Kidney (tissue), 14 donors: Measurements from ENCODE around the gene MDM2. TPM values are rescaled to one million over a fixed set of nuclear protein-coding genes. Genes with fewer than 3 reads are reported as not detected.

Experiments
- DNase-seq, 5 donors: peaks; one replicate each; pipeline ENCODE4 v3.0.0-alpha.2; 2013 to 2020
- FAIRE-seq: peaks from 2 replicates; lab custom pipeline; 2012; peaks lifted over from hg19 to GRCh38; lab: Jason Lieb, UNC
- H3K27ac ChIP-seq, 2 donors: one replicate each; pipeline ENCODE4 v1.7.0; 2013; ENCODE audit warnings: low read depth in 2 of 2, low read length in 2 of 2, inconsistent platforms in 1 of 2
- H3K27me3 ChIP-seq: one replicate; pipeline ENCODE4 v1.7.1; 2013; ENCODE audit warnings: low read length, inconsistent platforms; ENCODE audit not compliant: control insufficient read depth, insufficient read depth
- H3K36me3 ChIP-seq, 3 donors: one replicate each; pipeline versions ENCODE4 v1.7.0 to v1.7.1; 2013; ENCODE audit warnings: low read length in 3 of 3, control low read depth in 1 of 3, inconsistent platforms in 1 of 3; ENCODE audit not compliant: insufficient read depth in 3 of 3, control insufficient read depth in 2 of 3
- H3K4me1 ChIP-seq, 3 donors: one replicate each; pipeline versions ENCODE4 v1.7.0 to v1.7.1; 2013; ENCODE audit warnings: low read length in 3 of 3, inconsistent platforms in 1 of 3, low read depth in 1 of 3; ENCODE audit not compliant: control insufficient read depth in 2 of 3, insufficient read depth in 2 of 3
- H3K4me3 ChIP-seq, 3 donors: one replicate each; pipeline versions ENCODE4 v1.7.0 to v1.8.1; 2013; ENCODE audit warnings: low read length in 3 of 3, control low read depth in 1 of 3, inconsistent platforms in 1 of 3
- H3K9ac ChIP-seq, 3 donors: one replicate each; pipeline versions ENCODE4 v1.7.0 to v1.7.1; 2013; ENCODE audit warnings: low read length in 3 of 3, control low read depth in 1 of 3, inconsistent platforms in 1 of 3
- H3K9me3 ChIP-seq, 3 donors: one replicate each; pipeline versions ENCODE4 v1.7.0 to v1.7.1; 2013; ENCODE audit warnings: low read length in 3 of 3, control low read depth in 1 of 3, inconsistent platforms in 1 of 3; ENCODE audit not compliant: control insufficient read depth in 2 of 3, insufficient read depth in 1 of 3
- intact Hi-C: fragments of 100-400 bp; cut with DNase I; formaldehyde crosslinking; loops from one replicate; pipeline ENCODE4 v1.11.1; 2022
- polyA plus RNA-seq: library from polyadenylated mRNA; stranded (reverse); fragments of 350-450 nt; fragmentation: Illumina TruSeq; extraction: RNeasy Lipid Tissue Mini Kit (QIAGEN cat#74804); gene quantifications from one replicate; pipeline ENCODE4 v1.2.3, GENCODE V29; 2014; ENCODE audit warnings: low read depth, low replicate concordance; ENCODE audit not compliant: insufficient read depth
- total RNA-seq: library from RNA; stranded (reverse); fragmentation: NEBNext Ultra II Directional; extraction: Animal tissue kit (Norgen Biotek cat#: 25700); gene quantifications from one replicate; pipeline ENCODE4 v1.2.1, GENCODE V29; 2021
- TF ChIP-seq, protein P1 (sequence below): IDR thresholded peaks from 3 replicates; pipeline ENCODE4 v1.5.1; 2012; ENCODE audit warnings: mild to moderate bottlenecking, moderate library complexity, borderline replicate concordance; ENCODE audit not compliant: insufficient read depth; ENCODE audit errors: extremely low read depth
- donor health status: control.
- donor health status: control.
- donor health status: control.
- donor health status: control.
- donor health status: control.
- donor health status: DM: yes; HTN: yes; CAD: no.
- donor health status: Normal renal cell carcinoma (clear cell type).

Gene MDM2
- total and polyA plus RNA-seq, 2 donors from 2014 or later, result 38.5 to 103 TPM

DNA sequence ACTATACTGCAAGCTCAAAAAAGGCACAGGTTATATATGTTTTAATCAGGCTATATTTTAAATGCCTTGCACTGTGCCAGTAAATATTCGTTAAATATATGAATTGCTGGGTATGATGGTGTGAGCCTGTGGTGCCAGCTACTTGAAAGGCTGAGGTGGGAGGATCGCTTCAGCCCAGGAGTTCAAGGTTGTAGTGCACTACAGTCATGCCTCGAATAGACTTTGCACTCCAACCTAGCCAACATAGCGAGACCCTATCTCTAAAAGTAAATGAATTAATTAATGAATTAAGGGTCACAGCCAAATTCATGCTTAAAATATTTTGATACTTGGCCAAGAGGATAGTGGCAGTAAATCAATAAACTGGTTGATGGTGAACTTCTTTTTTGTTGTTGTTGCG, 22.2 kb upstream of the MDM2 start:
- Histone ChIP-seq H3K27ac (no peak overlapping the region), H3K9ac (no peak overlapping the region), H3K9me3 (no peaks in the 10 kb centered on the region), H3K27me3 (no peaks in the 10 kb centered on the region), H3K4me1 (no peaks in the 10 kb centered on the region), H3K36me3 (no peaks in the 10 kb centered on the region), H3K4me3 (no peak overlapping the region)
- intact Hi-C loops, result no loop called here
- no peak for DNase-seq
- no peak for FAIRE-seq
- TF ChIP-seq, protein P1, sequence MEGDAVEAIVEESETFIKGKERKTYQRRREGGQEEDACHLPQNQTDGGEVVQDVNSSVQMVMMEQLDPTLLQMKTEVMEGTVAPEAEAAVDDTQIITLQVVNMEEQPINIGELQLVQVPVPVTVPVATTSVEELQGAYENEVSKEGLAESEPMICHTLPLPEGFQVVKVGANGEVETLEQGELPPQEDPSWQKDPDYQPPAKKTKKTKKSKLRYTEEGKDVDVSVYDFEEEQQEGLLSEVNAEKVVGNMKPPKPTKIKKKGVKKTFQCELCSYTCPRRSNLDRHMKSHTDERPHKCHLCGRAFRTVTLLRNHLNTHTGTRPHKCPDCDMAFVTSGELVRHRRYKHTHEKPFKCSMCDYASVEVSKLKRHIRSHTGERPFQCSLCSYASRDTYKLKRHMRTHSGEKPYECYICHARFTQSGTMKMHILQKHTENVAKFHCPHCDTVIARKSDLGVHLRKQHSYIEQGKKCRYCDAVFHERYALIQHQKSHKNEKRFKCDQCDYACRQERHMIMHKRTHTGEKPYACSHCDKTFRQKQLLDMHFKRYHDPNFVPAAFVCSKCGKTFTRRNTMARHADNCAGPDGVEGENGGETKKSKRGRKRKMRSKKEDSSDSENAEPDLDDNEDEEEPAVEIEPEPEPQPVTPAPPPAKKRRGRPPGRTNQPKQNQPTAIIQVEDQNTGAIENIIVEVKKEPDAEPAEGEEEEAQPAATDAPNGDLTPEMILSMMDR, result no peak

DNA sequence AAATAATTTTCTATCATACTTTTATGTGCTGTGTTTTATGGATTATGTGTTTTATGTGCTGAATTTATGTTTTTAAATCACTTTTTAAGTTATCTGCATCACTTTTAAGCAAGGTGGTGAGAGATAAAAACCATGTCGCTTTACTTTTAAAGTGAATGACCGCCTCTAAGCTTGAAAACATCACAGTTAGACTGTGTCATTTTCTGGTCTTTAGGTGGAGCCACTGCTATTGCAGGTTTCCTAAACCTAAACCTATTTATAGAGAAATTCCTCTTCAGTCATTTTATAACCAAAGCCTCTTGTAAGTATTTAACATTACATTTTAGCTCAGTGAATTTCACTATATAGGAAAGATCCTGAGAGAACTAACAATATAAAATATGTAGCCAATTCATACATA, 21.0 kb upstream of the MDM2 start:
- intact Hi-C loops, result no loop called here
- no peaks in the 10 kb centered on the region for H3K27me3 ChIP-seq
- H3K9me3 ChIP-seq, result no peaks in the 10 kb centered on the region
- TF ChIP-seq, protein P1, result no peak
- H3K4me1 ChIP-seq, result no peaks in the 10 kb centered on the region
- no peak overlapping the region for H3K4me3 ChIP-seq
- H3K27ac ChIP-seq, result no peak overlapping the region
- H3K9ac ChIP-seq, result no peak overlapping the region
- FAIRE-seq (no peak), DNase-seq (no peak)
- no peaks in the 10 kb centered on the region for H3K36me3 ChIP-seq

DNA sequence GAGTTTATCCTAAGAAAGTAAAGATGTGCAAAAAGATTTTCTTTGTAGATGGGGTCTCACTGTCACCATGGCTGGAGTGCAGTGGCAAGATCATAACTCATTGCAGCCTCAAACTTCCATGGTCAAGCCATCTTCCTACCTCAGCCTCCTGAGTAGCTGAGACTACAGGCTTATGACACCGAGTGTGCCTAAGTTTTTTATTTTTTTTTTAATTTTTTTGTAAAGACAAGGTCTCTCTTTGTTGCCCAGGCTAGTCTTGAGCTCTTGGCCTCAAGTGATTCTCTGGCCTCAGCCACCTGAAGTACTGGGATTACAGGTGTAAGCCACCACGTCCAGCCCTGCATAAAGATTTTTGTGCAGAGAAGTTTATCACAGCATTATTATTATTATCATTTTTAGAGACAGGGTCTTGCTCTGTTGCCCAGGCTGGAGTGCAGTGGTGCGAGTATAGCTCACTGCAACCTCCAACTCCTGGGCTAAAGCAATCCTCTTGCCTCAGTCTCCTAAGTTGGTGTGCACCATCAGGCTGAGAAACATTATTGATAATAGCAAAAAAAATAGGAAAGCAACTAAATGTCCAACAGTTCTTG, 19.3 kb upstream of the MDM2 start:
- no peak for FAIRE-seq
- no peak overlapping the region for H3K27ac ChIP-seq

More for the DNA sequence above, 19.3 kb upstream of the MDM2 start:
- Histone ChIP-seq H3K4me3 (no peak overlapping the region), H3K36me3 (no peaks in the 10 kb centered on the region), H3K9ac (no peak overlapping the region), H3K4me1 (no peaks in the 10 kb centered on the region), H3K27me3 (no peaks in the 10 kb centered on the region), H3K9me3 (no peaks in the 10 kb centered on the region)
- TF ChIP-seq, protein P1, result no peak
- intact Hi-C loops, result no loop called here
- no peak for DNase-seq
